HUES64 (cell line): ENCODE results near the gene CYP2A6.
"Not testable (repeated sequence)": the region's sequence is repeated elsewhere in the genome, so short reads cannot be mapped to it uniquely, and the experiment has no call there.

Experiments
- H3K27ac ChIP-seq: 2 replicates; pipeline ENCODE4 v1.7.0; 2013; ENCODE audit warnings: low read depth, low read length, inconsistent platforms
- H3K27me3 ChIP-seq: 2 replicates; pipeline ENCODE4 v1.6.1; 2013; ENCODE audit warnings: mild to moderate bottlenecking, low read length; ENCODE audit not compliant: insufficient read depth
- H3K36me3 ChIP-seq: 2 replicates; pipeline ENCODE4 v1.6.1; 2013; ENCODE audit warnings: mild to moderate bottlenecking, low read length; ENCODE audit not compliant: insufficient read depth
- H3K4me1 ChIP-seq: 2 replicates; pipeline ENCODE4 v1.6.1; 2013; ENCODE audit warnings: mild to moderate bottlenecking, low read length, moderate library complexity; ENCODE audit not compliant: insufficient read depth
- H3K4me3 ChIP-seq: 2 replicates; pipeline ENCODE4 v1.5.1; 2013; ENCODE audit warnings: mild to moderate bottlenecking, low read length, moderate library complexity
- H3K9ac ChIP-seq: 2 replicates; pipeline ENCODE4 v1.6.1; 2013; ENCODE audit warnings: mild to moderate bottlenecking, low read depth, low read length
- H3K9me3 ChIP-seq: 2 replicates; pipeline ENCODE4 v1.6.1; 2013; ENCODE audit warnings: low read depth, low read length; ENCODE audit not compliant: insufficient read depth
- WGBS: fragments of 150-250, 120-280 bp; methylation state at CpG from one replicate; pipeline ENCODE4 v1.1.7; 2013; ENCODE audit warnings: missing lambda C conversion rate; 5-methylcytosine and 5-hydroxymethylcytosine counted together

CYP2A6 gene

DNA sequence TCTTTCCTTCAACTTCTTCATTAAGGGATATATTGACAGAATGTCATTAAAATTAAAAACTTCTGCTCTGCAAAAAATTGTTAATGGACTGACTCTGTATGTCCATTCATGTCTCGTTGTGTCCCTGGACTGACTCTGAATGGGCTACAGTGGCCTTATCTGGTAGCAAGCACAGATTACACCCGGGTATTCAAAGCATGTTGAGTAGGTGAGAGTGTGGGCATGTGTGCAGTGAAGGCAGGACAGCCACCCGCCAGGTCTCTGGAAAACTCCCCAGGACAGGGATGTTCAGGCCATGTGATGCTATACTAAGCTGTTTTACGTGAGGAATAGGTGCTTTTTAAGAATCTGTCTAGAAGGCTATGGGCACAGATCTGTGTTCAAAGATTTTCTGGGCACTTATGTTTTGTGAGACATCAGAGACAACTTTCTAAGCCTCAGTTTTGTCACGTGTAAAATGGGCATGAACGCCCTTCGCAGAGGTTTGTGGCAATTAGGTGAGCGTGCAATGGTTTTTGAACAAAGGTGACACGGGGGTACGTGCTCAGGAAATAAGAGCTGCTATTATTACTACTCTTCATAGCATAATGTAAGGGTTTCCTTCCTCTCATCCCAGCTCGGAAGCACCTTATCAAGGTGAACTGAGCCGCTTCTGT is 7.1 kb downstream of the CYP2A6 start:
- not testable (repeated sequence) for H3K4me1 ChIP-seq, H3K9ac ChIP-seq, H3K9me3 ChIP-seq, H3K36me3 ChIP-seq, H3K27ac ChIP-seq
- Histone ChIP-seq H3K27me3 (peaks cover 10% of the 10 kb centered on the region), H3K4me3 (peak overlapping the region; percentile 40)
- WGBS, result 69% methylated on average over 10 of the region's 12 CpGs

DNA sequence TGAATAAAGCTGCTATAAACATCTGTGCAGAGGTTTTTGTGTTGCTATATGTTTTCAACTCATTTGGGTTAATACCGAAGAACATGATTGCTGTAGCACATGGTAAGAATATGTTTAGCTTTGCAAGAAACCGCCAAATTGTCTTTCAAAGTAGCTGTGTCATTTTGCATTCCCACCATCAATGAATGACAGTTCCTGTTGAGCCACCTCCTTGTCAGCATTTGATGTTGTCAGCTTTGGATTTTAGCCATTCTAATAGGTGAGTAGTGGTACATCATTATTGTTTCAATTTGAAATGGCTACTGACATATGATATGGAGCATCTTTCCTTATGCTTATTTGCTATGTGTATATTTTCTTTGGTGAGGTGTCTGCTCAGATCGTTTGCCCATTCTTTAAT is 8.2 kb downstream of the CYP2A6 start:
- H3K4me1 ChIP-seq, H3K9me3 ChIP-seq, H3K27ac ChIP-seq, H3K27me3 ChIP-seq, H3K9ac ChIP-seq, H3K4me3 ChIP-seq, H3K36me3 ChIP-seq: not testable (repeated sequence)
- 91% methylated on average over 3 of the region's 3 CpGs for WGBS

DNA sequence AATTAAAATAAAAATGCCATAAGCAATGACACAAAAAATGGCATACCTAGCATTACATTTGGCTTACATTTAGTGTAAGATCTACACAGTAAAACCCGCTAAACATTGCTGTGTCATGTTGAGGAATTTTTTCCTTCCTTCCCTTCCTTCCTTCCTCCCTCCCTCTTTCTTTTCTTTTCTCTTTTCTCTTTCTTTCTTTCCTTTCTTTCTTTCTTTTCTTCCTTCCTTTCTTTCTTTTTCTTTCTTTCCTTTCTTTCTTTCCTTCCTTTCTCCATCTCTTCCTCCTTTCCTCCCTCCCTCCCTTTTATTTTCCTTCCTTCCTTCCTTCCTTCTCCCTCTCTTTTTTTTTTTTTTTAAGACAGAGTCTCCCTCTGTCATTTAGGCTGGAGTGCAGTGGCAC is 11.8 kb downstream of the CYP2A6 start:
- H3K27ac ChIP-seq, H3K27me3 ChIP-seq, H3K4me3 ChIP-seq, H3K36me3 ChIP-seq, H3K9me3 ChIP-seq, H3K4me1 ChIP-seq, H3K9ac ChIP-seq: not testable (repeated sequence)
- WGBS, result 86% methylated on average over 1 of the region's 1 CpG

DNA sequence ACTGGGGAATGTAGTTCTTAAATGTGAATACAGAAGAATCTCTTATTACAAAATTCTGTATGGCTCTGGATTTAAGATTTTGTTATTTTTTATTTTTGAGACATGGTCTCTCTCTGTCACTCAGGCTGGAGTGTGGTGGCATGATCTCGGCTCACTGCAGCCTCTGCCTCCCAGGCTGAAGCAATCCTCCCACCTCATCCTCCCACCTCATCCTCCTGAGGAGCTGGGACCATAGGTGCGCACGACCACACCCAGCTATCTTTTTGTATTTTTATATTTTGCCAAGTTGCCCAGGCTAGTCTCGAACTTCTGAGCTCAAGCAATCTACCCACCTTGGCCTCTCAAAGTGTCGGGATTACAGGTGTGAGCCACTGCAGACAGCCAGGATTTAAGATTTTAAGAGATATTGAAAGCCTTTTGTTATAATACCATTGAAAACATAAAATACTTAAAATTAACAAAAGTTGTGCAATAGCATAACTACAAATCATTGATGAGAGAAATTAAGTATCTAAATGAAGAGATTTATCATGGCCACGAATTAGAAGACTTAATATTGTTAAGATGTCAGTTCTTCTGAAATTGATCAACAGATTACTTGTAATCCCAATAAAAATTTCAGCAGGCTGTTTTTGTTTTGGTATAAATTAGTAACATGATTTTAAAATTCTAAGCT is 13.4 kb downstream of the CYP2A6 start:
- H3K27ac ChIP-seq, result no peak overlapping the region
- H3K36me3 ChIP-seq, result no peaks in the 10 kb centered on the region
- no peaks in the 10 kb centered on the region for H3K4me1 ChIP-seq
- no peak overlapping the region for H3K4me3 ChIP-seq
- no peaks in the 10 kb centered on the region for H3K9me3 ChIP-seq
- H3K27me3 ChIP-seq, result no peaks in the 10 kb centered on the region
- WGBS, result 86% methylated on average over 6 of the region's 6 CpGs
- no peak overlapping the region for H3K9ac ChIP-seq

DNA sequence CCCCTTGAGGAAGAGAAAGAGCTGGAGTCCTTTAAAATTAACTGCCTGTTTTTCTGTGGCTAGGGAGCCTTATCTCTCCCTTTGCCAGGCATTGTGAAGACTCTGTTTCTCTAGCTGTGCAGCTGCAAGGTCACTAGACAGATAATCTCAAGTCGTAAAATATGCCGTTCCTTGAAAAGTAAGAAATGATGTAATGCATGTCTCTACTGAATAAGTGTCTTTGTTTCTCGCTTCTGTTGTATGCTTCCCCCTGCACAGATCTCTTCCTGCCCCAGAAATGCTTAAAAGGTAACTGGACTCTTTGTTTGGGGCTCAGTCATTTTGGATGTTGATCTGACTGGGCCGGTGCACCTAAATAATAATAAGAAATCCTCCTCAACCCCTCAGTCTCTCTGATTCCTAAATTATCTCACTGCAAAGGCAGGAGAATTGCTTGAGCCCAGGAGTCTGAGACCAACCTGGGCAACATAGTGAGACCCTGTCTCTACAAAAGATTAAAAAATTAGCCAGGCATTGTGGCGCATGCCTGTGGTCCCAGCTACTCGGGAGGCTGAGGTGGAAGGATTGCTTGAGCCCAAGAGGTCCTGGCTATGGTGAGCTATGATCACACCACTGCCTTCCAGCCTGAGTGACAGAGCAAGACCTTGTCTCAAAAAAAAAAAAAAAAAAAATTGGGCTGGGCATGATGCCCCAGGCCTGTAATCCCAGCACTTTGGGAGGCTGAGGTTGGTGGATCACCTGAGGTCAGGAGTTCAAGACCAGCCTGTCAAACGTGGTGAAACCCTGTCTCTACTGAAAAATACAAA is 16.3 kb downstream of the CYP2A6 start:
- H3K4me1 ChIP-seq, H3K9ac ChIP-seq, H3K27me3 ChIP-seq, H3K4me3 ChIP-seq, H3K9me3 ChIP-seq, H3K27ac ChIP-seq, H3K36me3 ChIP-seq: not testable (repeated sequence)
- 80% methylated on average over 5 of the region's 7 CpGs for WGBS

DNA sequence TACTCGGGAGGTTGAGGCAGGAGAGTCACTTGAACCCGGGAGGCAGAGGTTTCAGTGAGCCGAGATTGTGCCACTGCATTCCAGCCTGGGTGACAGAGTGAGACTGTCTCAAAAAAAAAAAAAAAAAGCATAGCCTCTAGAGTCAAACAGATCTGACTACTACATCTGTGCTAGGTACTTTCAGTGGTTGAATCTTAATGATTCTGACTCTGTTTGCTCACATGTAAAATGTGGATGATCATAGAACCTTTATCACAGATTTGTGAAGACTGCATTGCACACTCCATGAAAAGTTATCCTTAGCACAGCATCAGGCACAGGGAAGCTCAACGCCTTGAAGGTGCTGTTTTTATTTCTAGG is 17.8 kb downstream of the CYP2A6 start:
- H3K4me1 ChIP-seq, H3K36me3 ChIP-seq, H3K9me3 ChIP-seq, H3K9ac ChIP-seq, H3K27me3 ChIP-seq, H3K4me3 ChIP-seq, H3K27ac ChIP-seq: not testable (repeated sequence)
- 69% methylated on average over 3 of the region's 4 CpGs for WGBS

DNA sequence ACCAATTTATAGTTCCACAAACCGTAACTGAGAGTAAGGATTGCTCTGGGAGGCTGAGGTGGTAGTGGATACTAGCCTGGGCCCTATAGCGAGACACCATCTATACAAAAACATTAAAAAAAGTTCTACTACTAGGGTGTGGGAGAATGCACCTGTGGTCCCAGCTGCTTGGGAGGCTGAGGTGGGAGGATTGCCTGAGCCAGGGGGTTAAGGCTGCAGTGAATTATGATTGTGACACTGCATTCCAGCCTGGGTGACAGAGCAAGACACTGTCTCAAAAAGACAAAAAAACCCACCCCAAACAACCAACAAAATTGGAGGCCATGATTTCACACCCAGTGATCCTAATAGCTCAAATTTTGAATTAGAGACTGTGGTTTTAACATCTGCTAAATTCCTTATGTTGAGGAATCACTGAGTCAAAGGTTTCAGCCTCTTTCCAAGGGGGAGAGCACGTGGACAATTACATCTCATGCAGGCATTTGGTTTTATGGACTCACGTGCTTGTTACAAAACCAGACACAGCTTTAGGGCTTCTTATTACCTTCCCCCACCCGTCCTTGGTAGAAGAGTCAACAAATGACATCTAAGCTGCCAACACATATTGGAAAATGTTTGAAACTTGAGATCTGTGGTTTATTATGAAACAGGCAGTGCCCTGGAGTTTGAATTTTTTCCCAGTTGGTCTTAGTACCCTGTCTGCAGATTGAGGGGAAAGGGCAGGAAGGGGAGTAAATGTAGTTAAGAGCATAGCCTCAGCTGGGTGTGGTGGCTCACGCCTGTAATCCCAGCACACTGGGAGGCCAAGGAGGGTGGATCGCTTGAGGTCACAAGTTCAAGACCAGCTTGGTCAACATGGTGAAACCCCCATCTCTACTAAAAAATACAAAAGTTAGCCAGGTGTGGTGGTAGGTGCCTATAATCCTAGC is 18.5 kb downstream of the CYP2A6 start:
- H3K27ac ChIP-seq, result no peak overlapping the region
- 85% methylated on average over 5 of the region's 7 CpGs for WGBS
- no peak overlapping the region for H3K9ac ChIP-seq
- no peaks in the 10 kb centered on the region for H3K4me1 ChIP-seq
- H3K4me3 ChIP-seq, result no peak overlapping the region
- no peaks in the 10 kb centered on the region for H3K9me3 ChIP-seq
- no peaks in the 10 kb centered on the region for H3K36me3 ChIP-seq
- no peaks in the 10 kb centered on the region for H3K27me3 ChIP-seq

DNA sequence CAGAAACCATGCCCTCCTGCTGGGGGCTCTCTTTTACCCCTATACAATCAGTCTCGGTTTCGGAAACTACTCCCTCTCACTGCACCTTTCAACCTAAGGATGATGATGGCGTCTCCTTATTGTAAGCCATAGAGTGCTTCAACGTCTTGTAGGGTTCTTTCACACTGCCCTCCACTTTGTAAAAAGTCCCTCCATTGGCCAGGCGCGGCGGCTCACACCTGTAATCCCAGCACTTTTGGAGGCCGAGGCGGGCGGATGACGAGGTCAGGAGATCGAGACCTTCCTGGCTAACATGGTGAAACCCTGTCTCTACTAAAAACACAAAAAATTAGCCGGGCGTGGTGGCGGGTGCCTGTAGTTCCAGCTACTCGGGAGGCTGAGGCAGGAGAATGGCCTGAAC is 19.5 kb downstream of the CYP2A6 start:
- not testable (repeated sequence) for H3K27ac ChIP-seq, H3K27me3 ChIP-seq, H3K4me3 ChIP-seq, H3K36me3 ChIP-seq, H3K9me3 ChIP-seq, H3K4me1 ChIP-seq, H3K9ac ChIP-seq
- 91% methylated on average over 16 of the region's 16 CpGs for WGBS

DNA sequence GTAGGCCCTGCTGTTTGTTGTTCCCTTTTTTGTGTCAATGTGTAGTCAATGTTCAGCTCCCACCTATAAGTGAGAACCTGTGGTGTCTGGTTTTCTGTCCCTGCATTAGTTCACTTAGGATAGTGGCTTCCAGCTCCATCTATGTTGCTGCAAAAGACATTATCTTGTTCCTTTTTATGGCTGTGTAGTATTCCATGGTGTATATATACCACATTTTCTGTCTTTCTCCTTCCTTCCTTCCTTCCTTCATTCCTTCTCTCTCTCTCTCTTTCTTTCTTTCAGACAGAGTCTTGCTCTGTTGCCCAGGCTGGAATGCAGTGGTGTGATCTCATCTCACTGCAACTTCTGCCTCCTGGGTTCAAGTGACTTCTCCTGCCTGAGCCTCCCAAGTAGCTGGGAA is 21.0 kb downstream of the CYP2A6 start:
- H3K9ac ChIP-seq, result no peak overlapping the region

DNA sequence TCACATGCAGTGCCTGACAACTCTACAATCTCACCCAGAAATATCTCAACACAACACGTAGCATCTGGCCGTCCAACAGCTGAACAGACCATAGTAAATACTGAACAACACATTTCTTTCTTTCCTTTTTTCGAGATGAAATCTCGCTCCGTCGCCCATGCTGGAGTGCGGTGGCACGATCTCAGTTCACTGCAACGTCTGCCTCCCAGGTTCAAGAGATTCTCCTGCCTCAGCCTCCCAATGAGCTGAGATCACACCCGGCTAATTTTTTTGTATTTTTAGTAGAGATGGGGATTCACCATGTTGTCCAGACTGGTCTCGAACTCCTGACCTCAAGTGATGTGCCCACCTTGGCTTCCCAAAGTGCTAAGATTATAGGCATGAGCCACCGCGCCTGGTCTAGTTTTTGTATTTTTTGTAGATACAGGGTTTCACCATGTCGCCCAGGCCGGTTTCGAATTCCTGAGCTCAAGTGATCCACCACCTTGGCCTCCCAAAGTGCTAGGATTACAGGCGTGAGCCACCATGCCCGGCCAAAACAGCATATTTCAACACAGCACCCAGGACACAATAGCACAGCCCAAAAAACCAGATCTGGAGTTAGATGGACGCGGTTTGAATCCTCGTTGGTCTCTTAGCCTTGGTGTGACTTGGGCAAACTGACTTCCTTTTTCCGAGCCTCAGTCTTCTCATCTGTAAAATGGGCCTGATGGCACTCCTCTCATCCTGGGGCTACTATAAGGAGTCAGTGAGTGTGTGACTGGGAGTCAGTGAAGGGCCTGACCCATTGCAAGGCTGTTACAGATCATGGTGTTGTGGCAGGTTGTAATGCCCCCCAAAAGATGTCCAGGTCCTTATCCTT is 22.6 kb downstream of the CYP2A6 start:
- H3K9ac ChIP-seq, result no peak overlapping the region
- H3K27me3 ChIP-seq, result no peaks in the 10 kb centered on the region
- 95% methylated on average over 22 of the region's 22 CpGs for WGBS
- peaks cover 1% of the 10 kb centered on the region; the same call in 1 of the 2 replicates for H3K4me1 ChIP-seq
- H3K4me3 ChIP-seq, result no peak overlapping the region
- no peaks in the 10 kb centered on the region for H3K36me3 ChIP-seq
- no peaks in the 10 kb centered on the region for H3K9me3 ChIP-seq
- H3K27ac ChIP-seq, result no peak overlapping the region

More for the DNA sequence above, 21.0 kb downstream of the CYP2A6 start:
- Histone ChIP-seq H3K4me3 (no peak overlapping the region), H3K4me1 (no peaks in the 10 kb centered on the region), H3K9me3 (no peaks in the 10 kb centered on the region), H3K27me3 (no peaks in the 10 kb centered on the region), H3K36me3 (no peaks in the 10 kb centered on the region), H3K27ac (no peak overlapping the region)
